HEK293 (cell line): ENCODE data around the gene MCRIP1.

Source experiments
- BCL11A ChIP-seq: fragments of 450-650 bp; formaldehyde crosslinking; IDR thresholded peaks from 2 replicates; pipeline ENCODE4 v1.5.1; 2016; ENCODE audit warnings: low read depth, missing biosample characterization, missing genetic modification characterization
- EGR2 ChIP-seq: fragments of 450-650 bp; formaldehyde crosslinking; IDR thresholded peaks from 2 replicates; pipeline ENCODE4 v1.5.1; 2016; ENCODE audit warnings: low read depth, missing biosample characterization, missing genetic modification characterization
- HOXD13 ChIP-seq: sonication (generic); formaldehyde crosslinking; IDR thresholded peaks from 2 replicates; pipeline ENCODE4 v1.8.0; 2022; ENCODE audit warnings: missing genetic modification reagents, borderline replicate concordance
- ZBTB1 ChIP-seq: fragments of 450-650 bp; formaldehyde crosslinking; IDR thresholded peaks from 2 replicates; pipeline ENCODE4 v1.5.1; 2016; ENCODE audit warnings: missing biosample characterization, missing genetic modification characterization
- ZBTB26 ChIP-seq: fragments of 450-650 bp; formaldehyde crosslinking; optimal IDR thresholded peaks from 2 replicates; pipeline ENCODE3; 2016; ENCODE audit warnings: missing biosample characterization, mild to moderate bottlenecking, missing genetic modification characterization
- ZBTB8A ChIP-seq: fragments of 450-650 bp; formaldehyde crosslinking; IDR thresholded peaks from 2 replicates; pipeline ENCODE4 v1.5.1; 2016; ENCODE audit warnings: missing biosample characterization, missing genetic modification characterization
- ZFP41 ChIP-seq: fragments of 450-650 bp; formaldehyde crosslinking; IDR thresholded peaks from 2 replicates; pipeline ENCODE4 v1.5.1; 2016; ENCODE audit warnings: missing biosample characterization, missing genetic modification characterization, borderline replicate concordance
- ZNF16 ChIP-seq: fragments of 450-650 bp; formaldehyde crosslinking; IDR thresholded peaks from 2 replicates; pipeline ENCODE4 v1.5.1; 2016; ENCODE audit warnings: low read depth, missing biosample characterization, missing genetic modification characterization
- ZNF169 ChIP-seq: fragments of 450-650 bp; formaldehyde crosslinking; IDR thresholded peaks from 2 replicates; pipeline ENCODE4 v1.5.1; 2016; ENCODE audit warnings: missing biosample characterization, missing genetic modification characterization
- ZNF175 ChIP-seq: fragments of 450-650 bp; formaldehyde crosslinking; IDR thresholded peaks from 2 replicates; pipeline ENCODE4 v1.5.1; 2016; ENCODE audit warnings: missing biosample characterization, missing genetic modification characterization
- ZNF19 ChIP-seq: fragments of 450-650 bp; formaldehyde crosslinking; IDR thresholded peaks from 2 replicates; pipeline ENCODE4; 2016; ENCODE audit warnings: missing biosample characterization, missing genetic modification characterization, low read depth
- ZNF23 ChIP-seq: fragments of 450-650 bp; formaldehyde crosslinking; IDR thresholded peaks from 2 replicates; pipeline ENCODE4 v1.5.1; 2016; ENCODE audit warnings: missing biosample characterization, missing genetic modification characterization, borderline replicate concordance
- ZNF248 ChIP-seq: fragments of 450-650 bp; formaldehyde crosslinking; IDR thresholded peaks from 2 replicates; pipeline ENCODE4 v1.5.1; 2017; ENCODE audit warnings: missing biosample characterization, missing genetic modification characterization
- ZNF274 ChIP-seq, 2 experiments: fragments of 200-500 bp in 1 of 2; fragments of 450-650 bp in 1 of 2; sonication (Bioruptor generic) in 1 of 2; formaldehyde crosslinking in 1 of 2; IDR thresholded peaks; 2 replicates each; pipeline versions ENCODE4 v1.5.1 to v1.6.1; 2014 to 2016; ENCODE audit warnings: borderline replicate concordance in 1 of 2, inconsistent platforms in 1 of 2, low read length in 1 of 2, missing biosample characterization in 1 of 2, missing genetic modification characterization in 1 of 2
- ZNF280C ChIP-seq: fragments of 450-650 bp; formaldehyde crosslinking; IDR thresholded peaks from 2 replicates; pipeline ENCODE4 v1.5.1; 2016; ENCODE audit warnings: missing biosample characterization, missing genetic modification characterization
- ZNF302 ChIP-seq: fragments of 450-650 bp; formaldehyde crosslinking; IDR thresholded peaks from 2 replicates; pipeline ENCODE4 v1.5.1; 2016; ENCODE audit warnings: missing biosample characterization, missing genetic modification characterization, low read depth
- ZNF311 ChIP-seq: fragments of 450-650 bp; formaldehyde crosslinking; IDR thresholded peaks from 2 replicates; pipeline ENCODE4 v1.5.1; 2017; ENCODE audit warnings: missing biosample characterization, missing genetic modification characterization, borderline replicate concordance
- ZNF350 ChIP-seq: fragments of 450-650 bp; formaldehyde crosslinking; IDR thresholded peaks from 2 replicates; pipeline ENCODE4 v1.5.0; 2017; ENCODE audit warnings: missing biosample characterization, mild to moderate bottlenecking, missing genetic modification characterization
- ZNF394 ChIP-seq: fragments of 450-650 bp; formaldehyde crosslinking; IDR thresholded peaks from 2 replicates; pipeline ENCODE4 v1.5.1; 2016; ENCODE audit warnings: missing biosample characterization, missing genetic modification characterization, mild to moderate bottlenecking, moderate library complexity, borderline replicate concordance
- ZNF404 ChIP-seq: fragments of 450-650 bp; formaldehyde crosslinking; IDR thresholded peaks from 2 replicates; pipeline ENCODE4 v1.5.1; 2017; ENCODE audit warnings: missing biosample characterization, missing genetic modification characterization
- ZNF514 ChIP-seq: fragments of 450-650 bp; formaldehyde crosslinking; IDR thresholded peaks from 2 replicates; pipeline ENCODE4 v1.5.1; 2016; ENCODE audit warnings: missing biosample characterization, missing genetic modification characterization
- ZNF521 ChIP-seq: fragments of 450-650 bp; formaldehyde crosslinking; IDR thresholded peaks from 2 replicates; pipeline ENCODE4 v1.5.1; 2017; ENCODE audit warnings: missing biosample characterization, mild to moderate bottlenecking, missing genetic modification characterization
- ZNF529 ChIP-seq: fragments of 450-650 bp; formaldehyde crosslinking; IDR thresholded peaks from 2 replicates; pipeline ENCODE4 v1.5.1; 2017; ENCODE audit warnings: missing genetic modification characterization, missing biosample characterization; ENCODE audit not compliant: insufficient replicate concordance
- ZNF549 ChIP-seq: fragments of 450-650 bp; IDR thresholded peaks from 2 replicates; pipeline ENCODE4 v1.5.1; 2018; ENCODE audit warnings: missing biosample characterization, missing genetic modification characterization, mild to moderate bottlenecking, inconsistent platforms, moderate library complexity
- ZNF558 ChIP-seq: fragments of 450-650 bp; formaldehyde crosslinking; IDR thresholded peaks from 2 replicates; pipeline ENCODE4 v1.5.1; 2016; ENCODE audit warnings: missing biosample characterization, missing genetic modification characterization
- ZNF626 ChIP-seq: fragments of 450-650 bp; sonication (Bioruptor Pico); formaldehyde crosslinking; IDR thresholded peaks from 2 replicates; pipeline ENCODE4 v1.5.1; 2018; ENCODE audit warnings: missing biosample characterization, missing genetic modification characterization, inconsistent platforms
- ZNF645 ChIP-seq: fragments of 450-650 bp; formaldehyde crosslinking; IDR thresholded peaks from 2 replicates; pipeline ENCODE4; 2016; ENCODE audit warnings: missing biosample characterization, missing genetic modification characterization
- ZNF670 ChIP-seq: fragments of 450-650 bp; formaldehyde crosslinking; IDR thresholded peaks from 2 replicates; pipeline ENCODE4 v1.5.1; 2016; ENCODE audit warnings: missing biosample characterization, missing genetic modification characterization, low read depth
- ZNF692 ChIP-seq: fragments of 450-650 bp; formaldehyde crosslinking; IDR thresholded peaks from 2 replicates; pipeline ENCODE4 v1.5.1; 2016; ENCODE audit warnings: missing biosample characterization, missing genetic modification characterization
- ZNF768 ChIP-seq: fragments of 450-650 bp; formaldehyde crosslinking; IDR thresholded peaks from 2 replicates; pipeline ENCODE4 v1.5.1; 2018; ENCODE audit warnings: missing biosample characterization, mild to moderate bottlenecking, missing genetic modification characterization
- ZNF785 ChIP-seq: fragments of 450-650 bp; formaldehyde crosslinking; IDR thresholded peaks from 2 replicates; pipeline ENCODE4 v1.5.1; 2016; ENCODE audit warnings: missing biosample characterization, missing genetic modification characterization
- ZNF830 ChIP-seq: fragments of 450-650 bp; IDR thresholded peaks from 2 replicates; pipeline ENCODE4 v1.5.0; 2018; ENCODE audit warnings: missing biosample characterization, missing genetic modification characterization, low read depth, mild to moderate bottlenecking, moderate library complexity
- ZSCAN5A ChIP-seq: fragments of 450-650 bp; formaldehyde crosslinking; IDR thresholded peaks from 2 replicates; pipeline ENCODE4 v1.5.1; 2016; ENCODE audit warnings: missing biosample characterization, missing genetic modification characterization

Gene MCRIP1

GRCh38 chr17:81860756-81861568 lies 27.9 kb upstream of the MCRIP1 start (continued):
- TF ChIP-seq ZBTB26 (tag by site-specific recombination) (peak; percentile 98), EGR2 (0 out of 2 replicates have a peak, but pooled peaks have one; percentile 30), ZNF558 (tag by site-specific recombination) (no peak), ZNF248 (tag by site-specific recombination) (no peak), ZNF16 (tag by site-specific recombination) (no peak), ZNF19 (tag by site-specific recombination) (no peak), ZNF280C (tag by site-specific recombination) (no peak), ZNF549 (tag by site-specific recombination) (no peak), ZNF529 (no peak), ZNF274 (IDR thresholded peaks at IDR 0.05; ENCODE audit: low read length) (no peak), ZNF274 (tag by site-specific recombination; IDR thresholded peaks at IDR 0.05; ENCODE audit: borderline replicate concordance) (no peak), ZBTB8A (tag by site-specific recombination) (peak; percentile 29; the same call in 1 of the 2 replicates), ZNF350 (tag by site-specific recombination) (no peak), ZNF311 (tag by site-specific recombination) (no peak), ZNF626 (tag by site-specific recombination) (no peak), ZNF394 (0 out of 2 replicates have a peak, but pooled peaks have one; percentile 49), ZNF670 (no peak), ZSCAN5A (tag by site-specific recombination) (no peak), BCL11A (tag by site-specific recombination) (no peak), ZNF514 (no peak), ZNF23 (tag by site-specific recombination) (no peak), ZNF521 (tag by site-specific recombination) (no peak), ZNF785 (tag by site-specific recombination) (no peak), ZNF169 (tag by site-specific recombination) (no peak), ZNF768 (no peak), ZNF692 (peak; percentile 67; the same call in 1 of the 2 replicates), ZNF302 (no peak), ZNF645 (tag by site-specific recombination) (no peak), ZBTB1 (tag by site-specific recombination) (no peak), ZNF404 (tag by site-specific recombination) (no peak), ZFP41 (tag by site-specific recombination) (no peak), ZNF830 (tag by site-specific recombination) (no peak), ZNF175 (tag by site-specific recombination) (no peak), HOXD13 (CRISPR knock-in tag) (no peak)
